A549 (cell line): Measurements from ENCODE around the gene NUDCD3.

ENCODE experiments used
- CHD2 ChIP-seq: fragments of 150-350 bp; IDR thresholded peaks from 2 replicates; pipeline ENCODE4 v1.6.1; 2014; ENCODE audit warnings: low read length; ENCODE audit not compliant: partially characterized antibody
- CHD4 ChIP-seq: fragments of 200-600 bp; sonication (generic); IDR thresholded peaks from 2 replicates; pipeline ENCODE4 v1.6.1; 2016; ENCODE audit warnings: antibody characterized with exemption, mild to moderate bottlenecking, borderline replicate concordance
- CTCF ChIP-seq: fragments of >200 bp; sonication (Bioruptor Twin); formaldehyde crosslinking; IDR thresholded peaks from 3 replicates; pipeline ENCODE4 v1.5.1; 2016
- EP300 ChIP-seq, 2 experiments: fragments of >200 bp; sonication (Bioruptor Twin); formaldehyde crosslinking; IDR thresholded peaks; 2 replicates in 1 of 2; 3 replicates in 1 of 2; pipeline ENCODE4 v1.6.1; 2016 to 2017
- KDM5A ChIP-seq: fragments of 200-600 bp; sonication (generic); IDR thresholded peaks from 2 replicates; pipeline ENCODE4 v1.6.1; 2016; ENCODE audit warnings: antibody characterized with exemption, mild to moderate bottlenecking
- MAX ChIP-seq: IDR thresholded peaks from 2 replicates; pipeline ENCODE4 v1.6.1; 2012
- MAZ ChIP-seq: fragments of 150-350 bp; IDR thresholded peaks from 2 replicates; pipeline ENCODE4 v1.6.1; 2014; ENCODE audit warnings: antibody characterized with exemption, low read depth, low read length, borderline replicate concordance
- POLR2A ChIP-seq: IDR thresholded peaks from 2 replicates; pipeline ENCODE4 v1.6.1; 2012; ENCODE audit warnings: mild to moderate bottlenecking, low read length
- SMC3 ChIP-seq: fragments of >200 bp; sonication (Bioruptor Twin); formaldehyde crosslinking; IDR thresholded peaks from 3 replicates; pipeline ENCODE4 v1.6.1; 2018; ENCODE audit warnings: inconsistent platforms
- SREBF2 ChIP-seq: fragments of 450-650 bp; IDR thresholded peaks from 2 replicates; pipeline ENCODE4 v1.6.1; 2014; ENCODE audit warnings: mild to moderate bottlenecking, moderate library complexity
- USF2 ChIP-seq: fragments of 450-650 bp; IDR thresholded peaks from 2 replicates; pipeline ENCODE4 v1.6.1; 2014; ENCODE audit warnings: antibody characterized with exemption

- TF ChIP-seq MAX = no peak
- no peak for TF ChIP-seq USF2
- no peak for TF ChIP-seq CTCF
- no peak for TF ChIP-seq POLR2A
- no peak for TF ChIP-seq SMC3
- TF ChIP-seq MAZ = no peak
- no peak for TF ChIP-seq CHD4
- TF ChIP-seq SREBF2 = no peak
- no peak for TF ChIP-seq KDM5A
- no peak for TF ChIP-seq CHD2
- no peak for TF ChIP-seq EP300 (IDR thresholded peaks at IDR 0.05)
These were observed 41.2 kb upstream of the NUDCD3 start for GRCh38 chr7:44531421-44532380.
